Uterus (tissue), 2 donors: Measurements from ENCODE around the gene HDAC3.
A peak's percentile ranks its signal among the peaks of the same experiment; 100 is the strongest.

ENCODE experiments used
- POLR2A ChIP-seq, 2 donors: fragments of 450-650 bp; IDR thresholded peaks; one replicate each; pipeline ENCODE4 v1.6.1; 2016; ENCODE audit warnings: antibody characterized with exemption in 2 of 2, mild to moderate bottlenecking in 1 of 2, moderate library complexity in 1 of 2
- TF ChIP-seq, protein P1 (sequence below), 4 experiments: fragments of 200-600 bp in 2 of 4; fragments of 450-650 bp in 2 of 4; sonication (generic) in 2 of 4; IDR thresholded peaks; one replicate each; pipeline ENCODE4 v1.5.1; 2016 to 2019; ENCODE audit warnings: antibody characterized with exemption in 4 of 4, mild to moderate bottlenecking in 2 of 4, moderate library complexity in 1 of 4

DNA sequence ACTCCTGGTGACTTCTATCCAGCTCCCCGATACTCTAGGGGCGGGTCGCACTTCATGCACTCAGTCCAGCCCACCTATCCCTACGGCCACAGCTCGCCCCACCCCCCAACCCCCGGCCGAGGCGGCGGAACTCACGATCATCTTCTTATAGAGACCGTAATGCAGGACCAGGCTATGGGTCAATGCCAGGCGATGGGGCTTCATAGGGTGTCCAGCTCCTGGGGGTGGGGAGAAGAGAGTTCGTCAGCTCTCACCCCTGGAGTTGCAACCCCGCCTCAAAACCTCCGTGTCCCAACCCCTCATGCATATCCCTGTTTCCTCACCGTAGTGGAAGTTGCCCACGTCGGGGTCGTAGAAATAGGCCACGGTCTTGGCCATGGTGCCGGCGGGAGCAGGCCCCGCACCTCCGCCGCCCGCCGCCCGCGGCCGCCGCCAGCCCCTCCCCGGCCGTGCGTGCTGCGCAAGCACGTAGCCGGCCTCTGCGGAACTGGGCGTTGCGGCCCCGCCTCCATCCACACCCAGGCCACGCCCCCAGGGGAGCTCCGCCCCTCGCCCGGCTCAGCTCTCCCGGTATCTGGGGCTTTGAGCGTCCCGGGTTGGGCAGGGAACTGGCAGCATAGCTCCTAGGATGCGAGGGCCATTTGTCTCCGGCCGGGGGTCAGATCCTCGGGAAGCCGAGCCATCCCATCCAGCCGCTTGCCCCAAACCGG lies at the start of gene HDAC3, which contains the start of gene RELL2:
- TF ChIP-seq, protein P1, sequence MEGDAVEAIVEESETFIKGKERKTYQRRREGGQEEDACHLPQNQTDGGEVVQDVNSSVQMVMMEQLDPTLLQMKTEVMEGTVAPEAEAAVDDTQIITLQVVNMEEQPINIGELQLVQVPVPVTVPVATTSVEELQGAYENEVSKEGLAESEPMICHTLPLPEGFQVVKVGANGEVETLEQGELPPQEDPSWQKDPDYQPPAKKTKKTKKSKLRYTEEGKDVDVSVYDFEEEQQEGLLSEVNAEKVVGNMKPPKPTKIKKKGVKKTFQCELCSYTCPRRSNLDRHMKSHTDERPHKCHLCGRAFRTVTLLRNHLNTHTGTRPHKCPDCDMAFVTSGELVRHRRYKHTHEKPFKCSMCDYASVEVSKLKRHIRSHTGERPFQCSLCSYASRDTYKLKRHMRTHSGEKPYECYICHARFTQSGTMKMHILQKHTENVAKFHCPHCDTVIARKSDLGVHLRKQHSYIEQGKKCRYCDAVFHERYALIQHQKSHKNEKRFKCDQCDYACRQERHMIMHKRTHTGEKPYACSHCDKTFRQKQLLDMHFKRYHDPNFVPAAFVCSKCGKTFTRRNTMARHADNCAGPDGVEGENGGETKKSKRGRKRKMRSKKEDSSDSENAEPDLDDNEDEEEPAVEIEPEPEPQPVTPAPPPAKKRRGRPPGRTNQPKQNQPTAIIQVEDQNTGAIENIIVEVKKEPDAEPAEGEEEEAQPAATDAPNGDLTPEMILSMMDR (IDR thresholded peaks at IDR 0.05) = peak in 2 of 4 experiments; percentile 5 to 25
- peak; percentile 88 to 93 for TF ChIP-seq POLR2A (IDR thresholded peaks at IDR 0.05)
